Stimulated activated naive CD8-positive, alpha-beta T cell treated with anti-CD3 and anti-CD28 coated beads, Interleukin-15, amount 100 ng/mL, for 72 hours (primary cell): ENCODE results near the gene THPO.

Experiments
- ATAC-seq: fragments of 150-1000 bp; cut with Tn5 transposase; 2 replicates; pipeline ENCODE4 v1.10.0; 2021; ENCODE audit warnings: mild to moderate bottlenecking, moderate library complexity
- DNase-seq, 2 donors: peaks; one replicate each; pipeline ENCODE4 v3.0.0; 2021 to 2022
- H3K27ac Mint-ChIP-seq, 2 donors: one replicate each; pipeline ENCODE4 v1.8.0; 2022; ENCODE audit warnings: mild to moderate bottlenecking in 2 of 2, mixed read lengths in 2 of 2, moderate library complexity in 2 of 2
- H3K27me3 Mint-ChIP-seq: one replicate; pipeline ENCODE4 v1.8.0; 2022; ENCODE audit warnings: mixed read lengths
- H3K4me1 Mint-ChIP-seq: one replicate; pipeline ENCODE4 v1.8.0; 2022; ENCODE audit warnings: mild to moderate bottlenecking, mixed read lengths
- H3K4me3 Mint-ChIP-seq, 2 donors: one replicate each; pipeline ENCODE4 v1.8.0; 2022; ENCODE audit warnings: mild to moderate bottlenecking in 2 of 2, mixed read lengths in 2 of 2, moderate library complexity in 1 of 2
- H3K9me3 Mint-ChIP-seq, 2 donors: one replicate each; pipeline ENCODE4 v1.8.0; 2022; ENCODE audit warnings: mixed read lengths in 2 of 2

THPO gene

DNA sequence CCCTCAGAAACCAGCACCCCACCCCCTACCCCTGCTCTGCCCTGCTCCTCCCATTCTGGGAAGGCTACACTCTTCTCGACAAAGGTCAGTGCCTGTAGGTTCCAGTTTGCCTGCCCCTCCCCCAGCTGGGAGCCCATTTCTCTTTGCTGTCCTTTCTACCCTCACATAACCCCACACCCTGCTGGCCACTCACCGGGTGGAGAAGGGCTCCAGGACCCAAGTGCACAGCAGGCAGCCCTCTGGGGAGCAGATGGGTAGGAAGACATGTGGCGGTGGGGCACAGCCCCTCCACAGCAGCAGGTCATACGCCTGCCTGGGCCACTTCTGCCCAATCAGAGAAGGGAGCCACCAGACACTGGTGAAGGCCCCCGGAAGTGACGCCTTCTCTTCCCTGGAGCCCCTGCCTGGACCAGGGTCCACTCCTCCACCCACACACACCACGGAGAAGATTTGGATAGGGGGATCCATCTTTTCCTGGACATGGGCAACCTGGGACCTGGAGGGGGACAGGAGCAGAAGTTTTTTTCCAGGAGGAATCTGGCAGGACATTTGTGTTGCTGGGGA lies at the start of gene THPO:
Gene THPO, minus strand, starts transcription at position 326 of the 564 bp plus-strand sequence. CDS start 1,948 bp downstream, outside the sequence.
- Mint-ChIP-seq H3K27ac (no peak within 1 kb of the TSS), H3K9me3 (no peaks in the 10 kb centered on the region), H3K4me3 (peak within 1 kb of the TSS in 1 of 2 donors; percentile 72), H3K4me1 (peaks cover 12% of the 10 kb centered on the region), H3K27me3 (peaks cover 67% of the 10 kb centered on the region)
- ATAC-seq, result no peak
- DNase-seq, result no peak

DNA sequence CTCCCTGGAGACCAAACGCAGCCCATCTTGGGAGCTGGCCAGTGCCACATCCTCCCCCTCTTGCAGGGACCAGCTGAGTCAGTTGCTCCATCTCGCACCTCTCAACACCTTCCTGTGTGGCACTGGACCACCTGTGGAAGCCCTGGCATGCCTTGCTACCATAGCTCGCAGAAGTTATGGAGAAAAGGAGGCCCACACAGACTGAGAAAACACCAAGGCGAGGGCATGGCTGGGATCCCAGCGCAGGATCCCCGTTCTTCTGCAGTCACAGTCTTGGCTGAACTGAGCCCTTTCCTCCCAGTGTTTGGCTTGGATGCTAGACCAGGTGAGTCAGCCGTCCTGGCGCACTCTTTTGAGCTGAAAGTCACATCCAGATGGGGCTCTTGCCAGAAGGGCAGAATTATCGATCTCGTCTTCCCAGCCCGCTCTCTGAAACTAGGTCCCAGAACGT lies 48.7 kb upstream of the THPO start:
- DNase-seq (no peak), ATAC-seq (no peak)
- H3K4me3 Mint-ChIP-seq, result no peak overlapping the region
- H3K4me1 Mint-ChIP-seq, result no peaks in the 10 kb centered on the region
- H3K27ac Mint-ChIP-seq, result no peak overlapping the region
- peaks cover 25% of the 10 kb centered on the region for H3K27me3 Mint-ChIP-seq
- no peaks in the 10 kb centered on the region for H3K9me3 Mint-ChIP-seq

DNA sequence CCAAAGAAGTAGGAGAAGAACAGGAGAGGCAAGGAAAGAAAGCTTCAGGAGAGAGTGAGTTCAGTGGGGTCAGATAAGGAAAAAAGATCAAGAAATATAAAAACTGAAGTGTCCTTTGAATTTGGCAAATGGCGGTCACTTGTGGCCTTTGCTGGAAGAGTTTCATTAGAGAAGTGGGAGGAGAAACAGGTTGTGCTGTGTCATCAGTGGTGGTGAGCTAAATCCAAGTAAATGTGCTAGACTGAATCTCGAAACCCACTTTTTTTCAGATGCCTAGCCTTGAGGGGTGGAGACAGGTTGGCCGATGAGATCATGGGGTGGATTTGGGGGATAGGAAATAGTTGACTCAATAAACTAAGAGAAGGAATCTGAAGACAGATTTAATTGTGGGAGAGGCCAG lies 45.6 kb upstream of the THPO start:
- Mint-ChIP-seq H3K4me3 (no peak overlapping the region), H3K27me3 (peaks cover 17% of the 10 kb centered on the region), H3K4me1 (no peaks in the 10 kb centered on the region), H3K27ac (no peak overlapping the region), H3K9me3 (no peaks in the 10 kb centered on the region)
- ATAC-seq (no peak), DNase-seq (no peak)

DNA sequence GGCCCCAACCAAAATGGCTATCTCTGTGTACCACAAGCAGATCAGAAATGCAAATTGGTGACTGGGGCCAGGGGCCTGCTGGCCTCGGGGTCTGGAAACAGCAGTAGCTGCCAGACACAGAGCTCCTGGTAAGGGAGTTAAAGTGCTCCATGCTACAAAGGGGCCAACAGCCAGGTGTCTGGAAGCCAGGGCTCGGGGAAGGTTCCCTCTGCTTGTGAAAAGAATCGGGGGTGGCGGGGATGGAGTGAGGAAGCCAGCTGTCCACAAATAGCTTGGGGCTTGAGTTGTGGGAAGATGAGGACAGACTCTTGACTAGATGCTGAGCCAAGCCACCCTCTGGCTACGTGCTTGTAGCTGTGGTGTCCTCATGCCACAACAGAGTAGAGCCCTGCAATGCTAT lies 41.2 kb upstream of the THPO start:
- H3K27me3 Mint-ChIP-seq, result peaks cover 9% of the 10 kb centered on the region
- DNase-seq (no peak), ATAC-seq (no peak)
- H3K9me3 Mint-ChIP-seq, result no peaks in the 10 kb centered on the region
- H3K4me1 Mint-ChIP-seq, result no peaks in the 10 kb centered on the region
- no peak overlapping the region for H3K4me3 Mint-ChIP-seq
- H3K27ac Mint-ChIP-seq, result no peak overlapping the region

DNA sequence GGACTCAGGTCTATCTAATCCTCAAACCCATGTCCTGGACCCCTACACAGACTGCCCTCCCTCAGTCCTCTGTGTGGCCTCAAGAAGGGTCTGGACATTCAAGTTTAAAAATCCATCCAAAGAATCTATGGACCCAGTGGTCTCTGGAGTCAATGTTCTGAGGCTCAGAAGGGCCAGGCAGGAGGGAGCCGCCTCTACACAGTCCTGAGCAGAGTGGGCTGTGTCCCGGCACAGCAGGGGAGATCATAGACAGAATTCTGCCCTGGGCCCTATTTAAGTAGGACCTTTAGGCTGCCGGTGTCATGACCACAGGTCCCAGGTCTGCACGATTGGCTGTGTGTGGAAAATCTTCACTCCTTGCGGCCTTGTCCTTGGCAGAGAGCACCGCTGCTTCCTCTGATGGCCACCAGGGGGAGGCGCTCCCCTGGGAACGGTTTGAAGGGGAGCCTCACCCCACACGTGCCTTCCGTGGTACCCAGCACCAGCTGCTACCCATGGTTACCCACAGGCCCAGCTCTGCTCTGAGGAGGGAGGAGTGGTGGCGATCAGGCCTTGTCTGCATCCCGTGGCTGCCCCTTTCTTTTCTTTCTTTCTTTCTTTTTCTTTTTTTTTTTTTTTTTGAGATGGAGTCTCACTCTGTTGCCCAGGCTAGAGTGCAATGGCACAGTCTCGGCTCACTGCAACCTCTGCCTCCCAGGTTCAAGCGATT lies 39.8 kb upstream of the THPO start:
- no peak overlapping the region for H3K27ac Mint-ChIP-seq
- no peaks in the 10 kb centered on the region for H3K4me1 Mint-ChIP-seq
- H3K27me3 Mint-ChIP-seq, result no peaks in the 10 kb centered on the region
- H3K4me3 Mint-ChIP-seq, result no peak overlapping the region
- no peaks in the 10 kb centered on the region for H3K9me3 Mint-ChIP-seq
- peak; percentile 92 for ATAC-seq
- peak; percentile 59 to 67 for DNase-seq

DNA sequence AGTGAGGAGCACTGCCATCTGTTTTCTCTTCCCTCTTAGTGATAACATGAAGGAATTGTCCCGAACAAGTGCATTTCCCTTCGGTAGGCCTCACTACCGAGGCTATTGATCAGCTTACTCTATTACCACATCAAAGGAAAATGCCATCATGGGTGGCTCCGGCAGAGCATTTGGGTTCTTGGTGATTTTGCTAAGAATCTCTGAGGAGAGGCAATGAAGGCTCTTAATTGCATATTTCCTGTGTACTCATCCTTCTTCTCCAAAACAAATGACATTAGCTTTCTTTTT lies 37.1 kb upstream of the THPO start:
- no peaks in the 10 kb centered on the region for H3K9me3 Mint-ChIP-seq
- DNase-seq (no peak), ATAC-seq (no peak)
- no peak overlapping the region for H3K4me3 Mint-ChIP-seq
- H3K27ac Mint-ChIP-seq, result no peak overlapping the region
- no peaks in the 10 kb centered on the region for H3K27me3 Mint-ChIP-seq
- no peaks in the 10 kb centered on the region for H3K4me1 Mint-ChIP-seq

DNA sequence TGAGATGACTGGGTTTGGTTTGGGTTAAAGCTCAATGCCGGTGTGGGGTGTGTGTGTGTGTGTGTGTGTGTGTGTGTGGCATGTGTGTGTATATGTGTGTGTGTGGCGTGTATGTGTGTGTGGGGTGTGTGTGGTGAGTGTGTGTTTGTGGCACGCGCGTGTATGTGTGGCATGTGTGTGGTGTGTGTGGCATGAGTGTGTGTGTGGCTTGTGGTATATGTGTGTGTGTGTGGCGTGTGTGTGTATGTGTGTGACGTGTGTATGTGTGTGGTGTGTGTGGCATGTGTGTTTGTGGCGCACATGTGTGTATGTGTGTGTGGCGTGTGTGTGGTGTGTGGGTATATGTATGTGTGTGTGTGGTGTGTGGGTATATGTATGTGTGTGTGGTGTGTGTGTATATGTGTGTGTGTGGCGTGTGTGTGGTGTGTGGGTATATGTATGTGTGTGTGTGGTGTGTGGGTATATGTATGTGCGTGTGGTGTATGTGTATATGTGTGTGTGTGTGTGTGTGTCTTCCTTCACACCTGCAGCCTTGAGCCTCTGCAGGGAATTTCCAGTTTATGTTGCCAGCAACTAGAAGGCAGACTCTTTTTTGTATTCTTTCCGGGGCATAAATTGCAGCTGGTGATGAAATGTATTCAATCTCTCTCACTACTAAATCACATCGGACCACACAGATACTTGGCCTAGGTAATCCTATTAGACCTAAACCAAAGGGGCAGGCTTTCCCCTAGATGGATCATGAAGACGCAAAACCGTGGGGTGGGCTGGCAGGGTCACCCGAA lies 36.6 kb upstream of the THPO start:
- no peak for DNase-seq
- Mint-ChIP-seq H3K27ac (no peak overlapping the region), H3K4me3 (no peak overlapping the region), H3K4me1 (no peaks in the 10 kb centered on the region), H3K27me3 (no peaks in the 10 kb centered on the region), H3K9me3 (no peaks in the 10 kb centered on the region)
- ATAC-seq, result no peak

DNA sequence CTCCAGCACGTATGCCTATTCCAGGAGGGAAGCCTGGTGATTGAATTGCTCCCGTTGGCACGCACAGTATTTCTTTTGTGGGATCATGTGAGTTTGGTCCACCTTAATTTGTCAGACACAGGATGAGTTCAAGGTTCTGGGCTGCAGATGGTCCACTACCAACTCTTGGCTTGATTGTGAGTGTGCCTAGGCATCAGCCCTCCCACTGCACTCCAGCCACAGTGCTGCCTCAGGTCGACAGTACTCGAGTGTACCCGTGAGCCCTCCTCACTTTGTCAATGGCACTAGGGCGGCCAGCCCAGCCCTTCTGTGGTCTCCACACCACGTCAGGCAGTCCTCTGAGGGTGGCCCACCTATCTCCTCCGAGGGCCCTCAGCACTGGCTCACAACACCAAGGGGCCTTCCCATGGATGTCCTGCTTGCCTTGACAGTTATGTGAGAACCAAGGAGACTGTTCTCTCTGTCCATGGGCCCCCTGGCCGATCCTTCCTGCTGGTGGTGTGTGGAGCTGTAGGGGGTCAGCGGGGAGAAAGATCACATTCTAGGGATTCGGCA lies 32.0 kb upstream of the THPO start:
- no peaks in the 10 kb centered on the region for H3K4me1 Mint-ChIP-seq
- H3K27me3 Mint-ChIP-seq, result no peaks in the 10 kb centered on the region
- no peak overlapping the region for H3K27ac Mint-ChIP-seq

DNA sequence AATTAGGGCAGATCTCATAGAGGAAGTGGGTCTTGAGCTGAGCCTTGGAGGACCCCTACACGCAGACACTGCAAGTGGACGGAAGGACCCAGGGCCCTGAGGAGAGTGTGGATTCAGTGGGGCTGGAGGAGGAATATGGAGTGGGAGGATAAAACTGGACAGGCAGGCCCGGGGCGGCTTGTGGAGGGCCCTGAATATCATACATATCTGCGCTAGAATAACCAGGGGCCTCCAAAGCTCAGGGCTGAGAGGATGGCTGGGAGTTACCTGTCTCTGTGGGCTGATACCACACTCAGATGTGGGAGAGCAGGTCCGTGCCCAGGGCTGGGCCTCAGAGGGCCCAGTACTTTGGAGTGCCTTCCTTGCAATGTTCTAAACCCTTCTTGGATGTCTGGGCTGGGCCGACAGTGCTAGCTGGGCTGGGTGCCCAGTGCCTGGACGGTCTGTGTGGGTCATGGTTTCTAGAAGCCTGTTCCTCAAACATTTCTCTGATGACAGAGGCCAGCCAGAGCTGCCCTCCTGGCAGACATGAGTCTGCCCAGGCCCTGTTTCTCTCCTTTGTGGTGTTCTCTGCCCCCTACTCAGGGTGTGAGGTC lies 31.4 kb upstream of the THPO start:
- no peak for ATAC-seq

More for the DNA sequence above, 32.0 kb upstream of the THPO start:
- Mint-ChIP-seq H3K9me3 (no peaks in the 10 kb centered on the region), H3K4me3 (no peak overlapping the region)
- ATAC-seq, result no peak
- DNase-seq, result no peak

DNA sequence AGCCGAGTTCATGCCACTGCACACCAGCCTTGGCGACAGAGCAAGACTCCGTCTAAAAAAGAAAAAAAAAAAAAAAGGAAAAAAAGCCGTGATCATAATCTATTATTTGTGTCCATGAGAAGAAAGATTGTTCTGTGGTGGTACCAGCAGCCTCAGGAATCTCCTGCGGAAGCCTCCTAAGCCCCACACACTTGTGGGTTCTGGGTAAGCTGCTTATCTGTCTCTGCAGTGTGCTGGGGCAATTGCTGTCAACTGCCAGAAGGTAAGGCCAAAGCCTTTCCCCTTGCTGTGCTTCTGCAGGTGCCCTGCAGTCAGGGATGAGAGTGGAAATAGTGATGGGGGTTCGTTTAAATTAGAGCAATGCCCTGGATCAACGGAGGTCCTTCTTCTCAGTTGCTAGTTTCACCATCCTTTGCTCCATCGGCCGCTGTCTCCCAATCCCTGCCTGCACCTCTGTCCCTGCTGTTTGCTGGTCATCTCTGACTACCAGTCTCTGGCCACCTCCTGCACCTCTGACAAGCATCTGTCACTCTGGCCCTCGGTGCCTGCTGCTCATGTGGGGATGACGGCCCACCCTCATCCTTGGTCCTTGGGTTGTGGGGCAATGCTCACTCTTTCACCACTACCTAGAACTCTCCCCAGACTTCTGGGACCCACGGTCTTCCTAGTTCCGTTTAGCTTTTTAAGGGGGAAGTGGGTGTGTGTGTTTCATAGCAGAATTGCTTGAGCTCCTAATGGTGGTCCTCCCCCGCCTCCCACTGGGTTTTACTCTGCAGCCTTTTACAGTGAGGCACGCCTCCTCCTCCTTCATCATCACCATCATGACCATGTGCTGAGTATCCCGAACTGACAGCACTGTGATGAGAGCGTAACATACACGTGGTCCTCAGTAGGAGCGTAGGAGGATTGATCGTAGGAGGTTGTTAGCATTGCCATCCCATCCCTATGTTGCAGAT lies 27.3 kb upstream of the THPO start:
- Mint-ChIP-seq H3K4me1 (no peaks in the 10 kb centered on the region), H3K27me3 (peaks cover 14% of the 10 kb centered on the region), H3K27ac (peak overlapping the region in 1 of 2 donors; percentile 69), H3K4me3 (no peak overlapping the region), H3K9me3 (no peaks in the 10 kb centered on the region)
- DNase-seq (no peak), ATAC-seq (no peak)

More for the DNA sequence above, 31.4 kb upstream of the THPO start:
- no peak for DNase-seq
- Mint-ChIP-seq H3K4me3 (no peak overlapping the region), H3K9me3 (no peaks in the 10 kb centered on the region), H3K4me1 (no peaks in the 10 kb centered on the region), H3K27me3 (no peaks in the 10 kb centered on the region), H3K27ac (no peak overlapping the region)

DNA sequence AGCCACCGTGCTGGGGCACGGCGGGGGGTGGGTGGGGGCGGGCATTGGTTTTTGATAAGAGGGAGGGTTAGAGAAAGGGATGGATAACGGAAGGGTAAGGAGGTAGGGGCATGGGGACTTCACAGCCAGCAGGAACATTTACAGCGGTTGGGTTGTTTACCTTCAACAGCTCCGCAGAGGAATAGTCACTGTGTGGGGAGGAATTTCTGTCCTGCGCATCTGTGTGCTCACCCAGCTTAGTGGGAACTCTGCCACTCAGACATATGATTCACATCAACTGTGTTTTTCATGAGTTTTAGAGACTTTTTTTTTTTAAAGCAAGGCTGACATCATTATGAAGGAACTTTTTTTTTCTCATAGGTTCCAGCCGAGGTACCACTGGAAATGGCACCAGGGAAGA lies 21.4 kb upstream of the THPO start:
- peaks cover 28% of the 10 kb centered on the region for H3K27me3 Mint-ChIP-seq
- DNase-seq, result no peak
- no peak overlapping the region for H3K27ac Mint-ChIP-seq
- no peak for ATAC-seq
- H3K9me3 Mint-ChIP-seq, result no peaks in the 10 kb centered on the region
- no peak overlapping the region for H3K4me3 Mint-ChIP-seq
- no peaks in the 10 kb centered on the region for H3K4me1 Mint-ChIP-seq

DNA sequence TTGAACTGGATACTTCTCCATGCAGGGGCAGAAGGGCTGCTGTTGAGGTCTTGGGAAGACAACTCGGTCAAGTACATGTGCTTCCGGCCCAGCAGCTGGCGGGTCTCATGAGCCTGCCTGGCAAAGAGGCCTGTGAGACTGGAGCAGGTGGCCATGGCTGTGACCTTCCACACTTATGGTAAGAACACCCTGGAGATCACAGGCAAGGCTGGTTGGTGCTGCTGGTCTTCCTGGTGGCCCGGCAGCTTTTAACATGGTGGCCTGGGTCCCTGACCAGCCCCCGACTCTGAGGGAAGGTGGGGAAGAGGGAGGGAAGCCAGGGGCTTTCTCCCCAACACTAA lies 17.3 kb upstream of the THPO start:
- no peak for DNase-seq
- Mint-ChIP-seq H3K4me1 (no peaks in the 10 kb centered on the region), H3K4me3 (no peak overlapping the region), H3K27me3 (peaks cover 29% of the 10 kb centered on the region), H3K27ac (peak overlapping the region in 1 of 2 donors; percentile 48), H3K9me3 (no peaks in the 10 kb centered on the region)
- ATAC-seq, result no peak

DNA sequence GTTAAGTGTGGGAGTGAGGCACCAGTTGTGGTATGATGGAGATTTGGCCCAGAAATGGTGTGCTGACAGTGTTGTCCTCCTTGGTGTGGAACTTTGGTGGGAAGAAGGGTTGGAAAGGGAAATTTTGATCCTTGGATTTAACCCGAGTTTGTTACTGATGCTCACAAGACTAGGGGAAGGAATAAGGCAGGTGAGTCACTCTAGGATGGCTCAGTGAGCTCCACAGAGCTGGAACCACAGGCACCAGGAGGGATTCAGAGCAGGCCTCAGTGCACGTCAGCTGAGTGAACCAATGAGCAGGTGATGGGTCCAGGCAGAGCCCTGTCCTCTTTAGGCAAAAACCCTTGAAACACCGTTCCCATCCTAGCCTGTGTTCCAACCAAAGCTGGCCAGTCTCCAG lies 13.3 kb upstream of the THPO start:
- Mint-ChIP-seq H3K4me1 (no peaks in the 10 kb centered on the region), H3K9me3 (no peaks in the 10 kb centered on the region), H3K27me3 (peaks cover 31% of the 10 kb centered on the region), H3K27ac (no peak overlapping the region), H3K4me3 (no peak overlapping the region)
- ATAC-seq (no peak), DNase-seq (no peak)

DNA sequence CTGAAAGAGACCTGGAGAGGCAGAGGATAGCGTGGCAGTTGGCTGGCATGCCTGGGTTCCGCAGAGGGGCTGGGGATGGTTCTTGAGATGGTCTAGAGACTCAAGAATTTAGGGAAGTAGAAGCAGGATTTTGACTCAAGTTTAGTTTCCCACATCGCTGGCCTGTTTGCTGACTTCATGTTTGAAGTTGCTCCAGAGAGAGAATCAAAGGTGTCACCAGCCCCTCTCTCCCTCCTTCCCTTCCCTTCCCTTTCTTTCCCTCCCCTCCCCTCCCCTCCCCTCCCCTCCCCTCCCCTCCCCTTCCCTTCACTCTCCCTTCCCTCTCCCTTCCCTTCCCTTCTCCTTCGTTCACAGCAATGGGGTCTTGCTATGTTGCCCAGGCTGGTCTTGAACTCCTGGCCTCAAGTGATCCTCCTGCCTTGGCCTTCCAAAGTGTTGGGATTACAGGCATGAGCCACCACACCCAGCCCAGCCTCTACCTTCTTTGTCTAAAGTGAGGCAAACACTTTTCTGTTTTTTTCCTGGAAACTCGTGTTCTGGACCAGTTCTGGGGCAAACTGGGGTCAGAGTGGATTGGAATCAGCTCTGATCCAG lies 12.0 kb upstream of the THPO start:
- Mint-ChIP-seq H3K4me3 (no peak overlapping the region), H3K4me1 (no peaks in the 10 kb centered on the region), H3K27ac (no peak overlapping the region), H3K9me3 (no peaks in the 10 kb centered on the region), H3K27me3 (peaks cover 33% of the 10 kb centered on the region)
- no peak for ATAC-seq
- DNase-seq, result no peak

DNA sequence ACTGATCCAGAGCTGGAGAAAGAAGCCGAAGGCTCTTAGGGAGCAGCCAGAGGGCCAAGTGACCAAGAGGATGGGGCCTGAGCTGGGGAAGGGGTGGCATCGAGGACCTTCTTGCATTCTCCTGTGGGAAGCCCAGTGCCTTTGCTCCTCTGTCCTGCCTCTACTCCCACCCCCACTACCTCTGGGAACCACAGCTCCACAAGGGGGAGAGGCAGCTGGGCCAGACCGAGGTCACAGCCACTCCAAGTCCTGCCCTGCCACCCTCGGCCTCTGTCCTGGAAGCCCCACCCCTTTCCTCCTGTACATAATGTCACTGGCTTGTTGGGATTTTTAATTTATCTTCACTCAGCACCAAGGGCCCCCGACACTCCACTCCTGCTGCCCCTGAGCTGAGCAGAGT lies 11.4 kb upstream of the THPO start:
- H3K4me1 Mint-ChIP-seq, result no peaks in the 10 kb centered on the region
- H3K27ac Mint-ChIP-seq, result no peak overlapping the region
- H3K27me3 Mint-ChIP-seq, result peaks cover 39% of the 10 kb centered on the region
- H3K9me3 Mint-ChIP-seq, result no peaks in the 10 kb centered on the region
- ATAC-seq (no peak), DNase-seq (no peak)
- no peak overlapping the region for H3K4me3 Mint-ChIP-seq
